ENCODE measurements around the gene AGK.

AGK gene

DNA sequence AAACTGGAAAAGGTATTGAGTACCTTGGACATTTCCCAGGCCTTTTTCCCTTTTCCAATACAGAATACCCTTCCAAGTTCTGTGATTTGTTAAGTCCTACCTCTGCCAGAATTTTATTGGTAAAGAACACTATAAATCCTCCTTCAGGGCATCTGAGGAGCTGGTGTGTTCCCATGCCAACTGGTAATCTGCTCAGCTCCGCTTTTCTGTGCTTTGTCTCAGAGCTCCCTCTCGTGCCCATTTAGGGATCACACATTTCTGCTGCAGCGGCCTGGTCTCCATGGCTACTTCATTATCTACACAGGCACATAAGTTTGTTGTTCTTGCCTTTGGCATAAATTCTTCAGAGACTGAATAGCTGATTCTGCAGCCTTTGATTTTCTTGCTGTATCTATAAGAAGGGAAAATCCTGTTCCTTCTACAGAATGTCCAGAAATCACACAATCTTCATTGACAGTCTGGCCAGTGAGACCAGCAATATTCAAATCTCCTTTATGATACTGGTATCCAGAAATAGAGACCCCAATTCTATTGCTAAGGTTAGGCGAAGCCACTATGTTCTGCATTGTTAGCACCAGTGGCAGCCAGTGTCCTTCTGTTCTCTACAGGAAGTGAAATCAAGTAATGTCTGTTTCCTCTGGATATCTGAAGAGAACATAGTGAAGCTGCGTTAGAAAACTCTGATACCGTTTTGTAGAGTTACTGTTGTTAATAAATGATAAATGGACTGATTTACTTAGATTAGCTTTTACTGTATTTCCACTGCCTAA, 98.8 kb downstream of the AGK start:
- DNase-seq = peak; percentile 88

DNA sequence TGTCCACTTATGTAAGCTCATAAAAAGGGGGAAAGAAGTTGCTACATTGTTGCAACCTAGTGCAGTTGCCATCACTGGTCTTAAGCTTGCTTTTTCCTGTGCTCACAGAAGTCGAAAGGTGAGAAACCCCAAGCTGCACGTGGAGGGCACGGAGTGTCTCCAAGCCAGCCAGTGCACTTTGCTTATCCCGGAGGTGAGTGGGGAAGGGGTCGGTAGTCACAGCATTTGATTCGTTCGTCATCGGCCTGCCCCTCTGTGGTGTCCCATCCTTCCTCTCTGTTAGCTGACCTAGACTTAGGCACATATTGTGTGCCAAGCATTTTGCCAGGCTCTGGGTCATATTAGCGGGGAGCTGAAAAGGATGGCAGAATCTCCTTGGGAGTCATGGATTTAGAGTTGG, 100.2 kb downstream of the AGK start:
- DNase-seq = no peak

DNA sequence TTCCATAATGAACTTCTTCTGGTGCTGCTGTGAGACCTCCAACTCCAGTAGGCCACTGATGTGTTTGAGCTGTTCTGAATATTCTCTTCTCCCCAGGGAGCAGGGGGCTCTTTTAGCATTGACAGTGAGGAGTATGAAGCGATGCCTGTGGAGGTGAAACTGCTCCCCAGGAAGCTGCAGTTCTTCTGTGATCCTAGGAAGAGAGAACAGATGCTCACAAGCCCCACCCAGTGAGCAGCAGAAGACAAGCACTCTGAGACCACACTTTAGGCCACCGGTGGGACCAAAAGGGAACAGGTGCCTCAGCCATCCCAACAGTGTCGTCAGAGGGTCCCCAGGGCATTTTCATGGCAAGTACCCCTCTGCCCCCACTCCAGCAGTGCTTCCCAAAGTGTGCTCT, 101.5 kb downstream of the AGK start:
- no peak for DNase-seq

DNA sequence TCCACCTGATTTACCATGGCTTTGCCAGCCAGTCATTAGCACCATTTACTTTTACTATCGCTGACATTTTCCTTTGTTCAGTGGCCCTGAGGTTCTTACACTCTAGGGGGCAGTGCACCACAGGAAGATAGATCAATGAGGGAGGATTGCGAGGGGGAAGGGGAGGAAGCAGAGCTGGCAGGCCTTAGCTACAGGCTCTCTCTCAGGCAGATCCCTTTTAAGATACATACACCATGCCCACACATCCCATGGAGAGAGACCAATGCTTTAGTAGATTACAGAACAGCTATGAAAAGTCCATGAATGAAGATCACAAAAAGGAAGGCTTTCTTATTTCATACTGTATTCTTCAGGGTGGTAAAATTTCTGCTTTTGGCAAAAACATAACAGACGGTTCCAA, 103.3 kb downstream of the AGK start:
- DNase-seq = peak; percentile 89

DNA sequence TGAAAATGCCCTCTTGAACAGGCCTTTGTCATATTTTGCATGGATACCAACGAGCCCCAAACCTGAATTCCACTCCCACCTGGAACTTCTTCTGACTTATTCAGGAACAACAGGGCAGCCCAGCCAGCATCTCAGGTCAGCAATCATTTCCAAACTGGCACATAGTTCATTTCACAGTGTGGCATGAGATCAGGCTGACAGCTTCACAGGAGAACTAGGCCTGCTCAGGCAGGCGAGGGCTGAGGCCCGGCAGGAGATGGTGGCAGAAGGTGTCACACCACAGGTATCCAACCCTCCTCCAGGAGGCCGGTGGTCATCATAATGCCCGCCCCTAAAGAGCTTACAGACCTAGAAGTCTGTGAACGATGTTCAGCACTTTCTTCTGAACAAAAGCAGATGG, 108.3 kb downstream of the AGK start:
- DNase-seq = no peak

DNA sequence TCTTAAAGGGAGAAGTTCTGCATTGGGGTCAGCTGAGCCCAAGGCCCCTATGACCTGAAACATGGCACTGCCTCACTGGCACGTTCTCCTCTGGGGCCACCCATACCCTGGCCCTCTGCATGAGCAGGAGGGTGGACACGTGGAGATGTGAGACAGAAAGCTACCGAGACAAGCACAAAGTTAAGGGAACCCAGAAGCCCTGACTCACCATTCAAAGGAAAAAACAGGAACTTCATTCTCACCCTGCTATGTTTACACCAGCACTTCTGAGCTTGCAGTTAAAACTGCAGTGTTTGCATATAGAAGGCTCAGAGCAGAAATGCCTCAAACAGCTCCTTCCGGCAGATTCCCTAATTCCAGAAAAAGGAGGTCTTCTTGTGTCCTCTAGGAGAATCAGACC, 109.0 kb downstream of the AGK start:
- DNase-seq = no peak

DNA sequence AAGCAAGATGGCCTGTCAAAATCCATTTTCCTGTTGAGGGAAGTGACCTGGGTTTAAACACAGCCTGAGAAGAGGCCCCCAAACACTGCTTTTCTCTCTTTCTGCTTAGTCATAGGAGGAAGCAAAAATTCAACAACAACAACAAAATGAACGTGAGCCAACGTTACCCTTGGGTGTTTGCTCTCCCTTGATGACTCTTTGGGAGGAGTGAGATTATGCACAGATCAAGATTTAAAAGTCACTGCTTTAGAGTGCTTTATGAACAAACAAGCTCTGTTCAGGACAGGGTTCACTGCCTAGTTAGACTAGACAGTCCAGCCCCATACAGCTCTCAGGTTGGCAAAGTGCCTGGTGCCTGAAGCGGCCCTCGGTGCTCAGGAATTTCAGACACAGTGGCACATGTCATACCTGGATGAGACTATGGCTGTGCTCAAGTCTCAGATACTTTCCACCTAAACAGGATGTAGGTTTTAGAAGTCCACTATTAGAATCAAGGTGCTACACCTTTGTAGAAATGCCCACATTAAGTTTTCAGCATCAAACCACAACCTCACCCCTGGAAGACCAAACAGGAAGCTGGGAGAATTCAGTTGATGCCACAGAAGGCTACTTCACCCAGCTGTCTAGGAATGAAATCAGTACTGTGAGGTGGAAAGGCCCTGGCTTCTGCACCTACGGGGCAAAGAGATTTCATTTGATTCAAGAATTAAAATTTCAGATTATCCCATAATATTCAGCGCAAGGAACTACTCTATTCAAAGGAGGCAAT, 112.1 kb downstream of the AGK start:
- DNase-seq = no peak

DNA sequence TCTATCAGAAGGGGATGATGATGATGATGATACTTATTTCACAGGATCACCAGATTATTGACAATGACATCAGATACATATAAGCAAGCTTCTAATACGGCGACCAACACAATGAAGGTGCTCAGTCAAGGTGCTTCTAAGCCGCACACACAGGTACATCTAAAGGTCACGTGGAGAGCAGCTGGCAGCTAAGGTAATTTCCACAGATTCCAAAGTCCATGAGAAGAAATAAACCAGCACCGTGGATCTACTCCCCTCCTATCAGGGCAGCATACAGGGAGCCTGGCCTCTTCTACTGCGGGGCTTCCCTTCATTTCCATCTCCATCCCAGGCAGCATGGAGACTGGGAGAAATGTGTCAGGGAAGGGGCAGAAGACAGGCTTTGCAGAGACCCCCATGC, 113.2 kb downstream of the AGK start:
- DNase-seq = no peak

DNA sequence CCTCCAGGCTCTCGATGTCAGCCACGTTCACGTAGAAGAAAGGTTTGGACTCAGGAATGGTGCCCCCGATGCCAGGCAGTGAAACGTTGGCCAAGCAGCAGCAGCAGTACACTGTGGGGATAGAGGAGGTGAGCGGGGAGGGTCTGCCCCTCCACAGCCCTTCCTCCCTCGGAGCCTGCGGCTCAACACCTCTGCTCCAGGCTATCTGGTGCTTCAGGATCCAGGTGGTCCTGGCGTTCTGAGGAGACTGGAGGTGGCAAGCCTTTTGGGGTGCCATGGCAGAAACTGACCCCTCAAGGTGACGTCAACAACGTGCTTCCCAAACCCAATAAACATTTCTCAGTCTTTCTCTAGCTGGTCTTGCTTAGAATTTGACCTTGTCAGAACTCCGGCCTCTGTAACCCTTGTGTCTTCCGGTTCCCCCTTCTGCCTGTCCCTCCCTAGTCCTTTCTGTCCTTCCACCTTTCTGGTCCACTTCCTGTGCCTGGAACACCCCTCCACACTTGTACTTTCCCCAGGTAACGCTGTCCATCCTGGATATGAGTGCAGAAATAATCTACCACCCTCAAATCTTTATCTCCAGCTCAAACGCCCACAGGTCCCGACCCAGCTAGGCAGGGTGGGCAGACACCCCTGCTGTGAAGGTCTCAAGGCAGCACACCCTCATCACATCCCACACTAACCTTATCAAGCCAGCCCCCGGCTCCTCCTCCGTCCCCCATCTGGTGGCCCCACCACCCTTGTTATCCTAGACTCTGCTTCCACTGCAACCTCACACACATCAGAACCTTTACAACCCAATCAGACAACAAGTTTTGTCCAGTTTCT, 114.2 kb downstream of the AGK start:
- DNase-seq = no peak

DNA sequence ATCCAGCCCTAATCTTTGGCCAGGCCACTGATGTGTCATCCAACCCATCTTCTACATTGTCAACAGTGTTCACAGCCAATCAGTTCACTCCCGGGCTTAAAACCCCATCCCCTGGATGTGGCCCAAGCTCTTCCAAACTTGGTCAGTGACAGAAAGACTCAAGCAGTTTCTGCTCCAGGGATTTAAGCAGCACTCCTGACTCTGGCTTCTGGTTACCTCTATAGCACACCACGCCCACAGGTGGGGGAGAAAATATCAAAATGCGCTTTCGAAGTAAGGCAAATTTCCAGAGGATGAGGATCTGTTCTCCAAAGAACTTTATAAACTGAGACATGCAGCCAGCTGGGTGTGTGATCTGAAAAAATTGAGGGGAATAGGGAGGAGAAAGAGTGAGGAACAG, 114.9 kb downstream of the AGK start:
- no peak for DNase-seq

DNA sequence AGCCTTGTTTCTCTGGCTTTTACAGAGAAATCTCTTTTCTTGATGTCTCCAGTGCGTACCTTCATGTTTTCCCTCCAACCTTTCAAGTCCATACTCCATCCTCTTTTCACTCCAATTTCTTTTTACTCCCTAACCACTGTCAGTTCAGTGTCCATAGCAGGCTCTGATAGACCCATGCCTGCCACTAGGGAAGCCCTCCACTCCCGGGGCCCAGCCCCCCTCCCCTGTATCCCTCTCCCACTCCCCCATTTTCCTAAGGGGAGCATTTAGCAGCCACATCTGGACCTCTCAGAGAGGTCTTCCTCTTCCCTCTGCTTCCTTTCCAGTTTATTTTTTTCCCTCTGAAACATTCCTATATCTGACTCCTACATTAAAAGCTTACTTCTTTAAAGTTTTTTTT, 117.6 kb downstream of the AGK start:
- DNase-seq = no peak

DNA sequence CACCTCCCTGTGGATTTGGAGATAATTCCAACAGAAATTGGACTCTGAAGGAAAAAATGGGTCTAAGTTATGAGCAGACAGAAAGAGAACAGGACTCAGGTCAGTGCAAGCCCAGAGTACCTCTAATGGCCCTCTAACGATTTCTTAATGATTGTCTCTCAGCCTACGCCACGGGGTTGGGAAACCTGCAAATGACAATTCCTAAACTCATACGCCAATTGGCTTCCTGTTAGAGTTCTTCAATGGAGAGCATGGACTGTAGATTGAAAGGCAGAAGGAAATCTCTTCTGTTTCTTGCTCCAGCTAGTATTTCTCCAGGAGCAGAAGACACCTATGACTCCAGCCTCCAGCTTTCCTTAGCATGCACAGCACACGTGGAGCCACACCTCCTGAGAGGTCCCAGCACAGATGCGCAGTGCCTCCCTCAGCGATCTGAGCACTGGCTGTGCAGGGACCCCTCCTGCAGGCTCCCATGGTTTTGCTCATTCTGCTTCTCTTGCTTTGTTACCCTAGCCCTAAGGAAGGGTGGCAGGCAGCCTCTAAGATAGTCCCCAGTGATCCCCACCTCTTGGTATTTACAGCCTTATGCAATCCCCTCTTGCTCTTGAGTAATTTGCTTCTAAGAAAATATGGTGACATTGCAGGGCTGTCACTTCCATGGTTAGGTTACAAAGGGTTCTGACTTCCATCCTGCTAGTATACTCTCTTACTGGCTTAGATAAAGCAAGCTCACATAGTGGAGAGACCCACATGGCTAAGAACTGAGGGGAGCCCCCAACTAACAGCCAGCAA, 120.7 kb downstream of the AGK start:
- no peak for DNase-seq

DNA sequence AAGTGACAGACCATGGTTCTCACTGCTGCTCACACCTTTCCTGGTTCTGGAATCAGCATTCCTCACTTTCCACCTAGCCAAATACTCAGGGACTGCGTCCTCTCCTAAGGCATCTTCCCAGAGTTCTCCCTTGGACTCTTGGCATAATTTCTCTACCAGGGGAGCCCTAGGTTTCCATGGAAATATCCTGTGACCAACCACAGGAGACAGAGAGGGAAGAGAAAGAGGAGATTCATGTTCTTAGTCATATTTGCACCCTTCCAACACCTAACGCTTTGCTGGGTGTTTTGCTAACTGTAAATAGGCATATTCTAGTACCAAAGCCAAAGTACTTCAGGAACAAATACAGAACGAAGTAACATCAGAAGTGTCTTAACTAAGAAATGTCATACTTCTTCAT, 122.1 kb downstream of the AGK start:
- DNase-seq = no peak

DNA sequence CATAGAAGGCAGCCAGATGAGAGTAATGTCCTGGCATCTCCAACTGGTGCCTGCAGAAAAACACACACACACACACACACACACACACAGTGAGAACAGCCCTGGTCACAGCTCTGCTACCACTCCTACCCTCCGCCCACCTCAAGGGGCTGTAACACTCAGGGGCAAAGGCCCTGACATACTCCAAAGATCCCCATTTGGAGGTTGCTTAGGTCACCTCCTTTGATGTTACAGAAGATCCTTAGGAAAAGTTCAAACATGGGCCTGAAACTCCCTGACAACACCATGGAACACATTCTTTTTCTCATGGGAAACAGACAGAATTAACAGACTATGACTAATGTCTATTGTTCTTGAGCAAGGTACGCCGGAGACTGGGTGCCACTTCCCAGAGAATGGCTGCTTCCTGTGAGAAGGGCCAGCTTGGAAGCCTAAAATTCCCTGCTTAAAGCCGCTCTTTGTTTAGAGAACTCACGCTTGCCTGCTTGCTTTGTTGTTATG, 123.0 kb downstream of the AGK start:
- DNase-seq = no peak

DNA sequence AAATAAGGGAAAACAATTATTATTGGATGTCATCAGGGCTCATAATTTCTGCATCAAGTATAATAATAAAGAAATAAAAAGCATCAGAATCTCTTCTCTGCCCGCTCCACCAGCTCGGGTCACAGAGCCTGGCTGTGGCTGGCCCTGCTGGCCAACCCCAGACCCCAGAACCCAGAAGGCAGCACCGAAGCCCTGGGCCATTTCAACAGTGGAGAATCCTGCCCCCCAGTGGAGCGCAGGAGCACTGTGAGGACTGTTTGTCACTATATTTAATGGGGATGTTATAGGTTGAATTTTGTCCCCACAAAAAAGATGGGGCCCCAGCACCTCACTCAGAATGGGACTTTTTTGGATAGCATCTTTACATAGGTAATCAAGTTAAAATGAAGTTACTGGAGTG, 123.5 kb downstream of the AGK start:
- DNase-seq = no peak

DNA sequence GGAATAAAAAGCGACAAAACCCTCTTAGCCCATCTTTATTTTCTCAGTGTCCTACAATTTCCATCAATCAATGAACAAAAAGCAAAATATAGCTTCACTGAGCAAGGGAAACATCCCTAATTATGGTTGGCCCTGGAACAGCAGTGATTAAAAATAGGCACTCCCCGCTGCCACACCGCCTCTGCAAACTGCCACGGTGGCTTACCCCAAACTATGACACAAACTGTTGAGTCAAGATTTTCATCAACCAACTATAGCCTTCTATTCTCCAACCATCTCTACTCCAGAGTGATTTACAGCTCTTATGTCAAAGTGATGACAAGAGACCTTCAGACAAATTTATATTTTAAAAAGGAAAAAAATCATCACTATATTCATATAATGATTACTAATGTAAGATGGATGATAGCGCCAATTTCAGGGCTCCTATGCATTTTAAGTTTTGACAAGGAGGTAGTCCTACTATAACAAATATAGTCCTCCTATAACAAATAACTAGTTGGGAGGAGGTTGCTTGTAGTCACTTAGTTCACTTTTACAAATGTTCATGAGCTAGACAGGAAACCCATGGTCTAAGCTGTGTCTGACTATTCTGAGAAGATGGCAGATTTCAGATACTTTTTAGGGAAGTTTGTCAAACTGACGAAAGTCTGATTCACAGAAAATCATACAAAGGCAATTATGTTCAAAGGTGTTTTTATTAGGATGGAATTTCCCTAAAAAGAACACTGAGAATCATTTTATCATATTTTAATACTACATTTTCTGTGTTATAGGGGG, 124.4 kb downstream of the AGK start:
- DNase-seq = no peak

DNA sequence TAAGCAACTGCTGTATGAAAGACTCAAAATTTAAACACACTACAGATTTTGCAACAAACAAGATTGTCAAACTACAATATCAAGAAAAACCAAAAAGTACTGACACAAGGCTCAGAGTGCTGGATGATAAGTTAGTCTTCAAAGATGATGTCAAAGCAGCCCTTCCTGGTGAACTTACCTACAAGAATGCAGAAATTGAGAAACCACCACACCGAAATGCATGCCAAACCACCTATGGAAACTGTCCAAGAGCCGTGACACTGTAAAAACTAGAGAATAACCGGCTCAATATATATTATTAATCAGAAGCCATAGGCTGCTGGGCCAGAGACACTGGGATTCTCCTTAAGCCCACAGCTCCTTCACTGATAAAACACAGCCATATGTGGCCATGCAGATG, 125.4 kb downstream of the AGK start:
- no peak for DNase-seq

DNA sequence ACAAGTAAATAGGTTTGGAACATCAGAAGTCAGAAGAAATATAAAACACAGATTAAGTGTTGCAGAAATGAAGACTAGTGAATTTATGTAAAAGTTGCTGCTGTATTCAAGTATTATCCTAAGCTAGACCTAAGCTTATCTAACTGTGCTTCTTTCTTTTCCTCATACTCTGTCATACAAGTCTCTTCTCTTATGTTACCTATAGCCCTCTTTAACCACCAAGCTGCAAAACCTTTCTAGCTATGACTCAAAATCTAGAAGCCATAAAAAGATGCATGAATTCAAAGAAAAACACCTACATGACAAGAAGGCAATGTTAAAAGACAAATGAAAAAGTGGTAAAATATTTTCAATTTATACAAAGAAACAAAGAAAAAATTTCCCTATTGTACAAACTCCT, 127.8 kb downstream of the AGK start:
- no peak for DNase-seq

DNA sequence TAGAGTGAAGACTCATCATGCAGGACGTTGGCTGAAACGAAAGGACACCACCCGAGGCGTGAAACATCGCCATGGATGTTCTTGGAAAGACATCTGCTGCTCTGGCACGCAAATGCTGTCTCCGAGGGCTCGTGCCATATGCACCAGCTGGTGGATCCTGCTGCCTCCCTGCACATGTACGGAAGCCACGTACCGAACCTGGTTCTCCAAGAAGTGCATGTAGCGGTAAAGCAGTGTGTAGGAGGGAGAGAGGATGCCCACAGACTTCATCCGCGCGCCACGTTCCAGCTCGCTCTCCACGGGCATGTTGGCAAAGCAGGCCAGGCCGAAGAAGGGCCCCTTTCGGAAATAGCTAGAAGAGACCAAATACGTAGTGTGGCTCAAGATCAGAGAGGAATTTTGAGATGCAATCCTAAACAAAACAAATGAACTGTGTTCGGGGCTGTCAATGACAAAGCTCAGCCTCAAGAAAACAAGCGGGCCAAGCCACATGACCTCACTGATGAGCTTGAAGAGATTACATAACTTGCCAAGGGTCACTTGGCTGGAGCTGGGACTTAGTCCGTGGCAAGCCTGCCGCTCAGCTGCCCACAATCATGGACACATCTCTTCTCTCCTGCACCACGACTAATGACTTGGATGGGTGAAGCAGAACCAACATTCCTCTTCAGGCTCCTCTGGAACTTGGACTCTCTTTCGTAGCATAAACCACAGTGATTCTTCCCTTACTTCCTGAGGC, 134.2 kb downstream of the AGK start:
- no peak for DNase-seq

DNA sequence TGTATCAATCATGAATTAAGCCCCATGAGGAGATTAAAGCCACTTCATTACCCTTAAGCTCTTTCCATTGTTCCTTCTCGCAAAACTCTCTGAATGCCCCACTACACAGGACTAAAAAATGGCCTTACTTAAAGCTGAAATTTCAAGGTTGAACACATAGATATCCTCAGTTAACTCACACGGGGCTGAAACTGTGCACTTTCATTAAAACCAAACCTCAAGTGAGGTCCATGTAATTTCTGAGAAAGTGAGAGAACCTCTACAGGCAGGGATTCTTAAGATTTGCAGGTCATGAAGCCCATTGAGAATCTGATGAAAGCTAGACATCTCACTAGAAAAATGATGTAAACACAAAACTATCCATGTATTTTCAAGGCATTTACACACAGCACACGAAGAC, 134.9 kb downstream of the AGK start:
- no peak for DNase-seq

DNA sequence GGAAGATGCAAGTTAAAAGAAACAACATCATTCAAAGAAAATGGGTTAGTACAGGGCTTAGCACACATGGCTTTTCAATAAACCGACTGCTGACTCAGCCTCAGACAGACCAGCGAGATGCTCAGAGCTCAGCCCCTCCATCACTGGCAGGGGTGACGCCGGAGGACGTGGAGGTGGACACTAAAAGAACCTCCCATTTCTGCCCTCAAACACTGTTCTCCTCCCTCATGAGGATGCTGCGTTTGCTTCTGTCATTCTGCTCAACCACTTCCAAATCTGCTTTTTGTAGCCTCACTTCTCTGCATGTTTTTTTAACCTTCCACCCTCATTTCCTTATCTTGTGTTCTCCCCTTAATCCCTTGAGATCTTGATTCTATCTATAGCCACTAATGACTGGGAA, 135.5 kb downstream of the AGK start:
- no peak for DNase-seq

All from NCI-H1105 treated with DMSO at 0.1 percent for 48 hours (cell line).